ENCODE measurements around the gene GNAT2.

DNA sequence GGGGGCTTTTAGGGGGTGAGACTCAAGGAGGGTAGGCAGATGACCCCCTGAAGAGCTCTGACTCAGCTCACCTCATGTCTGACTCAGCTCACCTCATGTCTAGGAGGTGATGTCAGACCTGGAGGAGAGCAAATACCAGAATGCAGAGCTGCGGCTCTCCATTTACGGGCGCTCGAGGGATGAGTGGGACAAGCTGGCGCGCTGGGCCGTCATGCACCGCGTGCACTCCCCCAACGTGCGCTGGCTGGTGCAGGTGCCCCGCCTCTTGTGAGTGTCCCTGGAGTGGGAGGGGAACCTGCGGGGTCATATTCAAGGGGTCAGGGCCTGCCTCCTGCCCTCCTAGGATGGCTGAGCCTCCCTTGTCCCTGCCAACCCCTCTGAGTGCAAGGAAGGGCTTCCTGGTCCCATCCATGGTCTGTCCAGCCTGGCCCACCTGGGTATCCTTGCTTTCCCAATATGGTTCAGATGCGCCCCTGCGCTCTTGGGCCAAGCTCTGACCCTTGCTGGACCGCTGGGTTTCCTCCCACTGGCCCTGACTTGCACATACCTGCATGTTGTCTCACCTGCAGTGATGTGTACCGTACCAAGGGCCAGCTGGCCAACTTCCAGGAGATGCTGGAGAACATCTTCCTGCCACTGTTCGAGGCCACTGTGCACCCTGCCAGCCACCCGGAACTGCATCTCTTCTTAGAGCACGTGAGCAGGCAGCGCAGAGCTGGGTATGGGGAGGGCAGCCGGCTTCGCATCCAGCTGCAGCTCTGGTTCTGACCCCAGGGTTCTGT is 9.3 kb upstream of the GNAT2 start:
- TF ChIP-seq EZH2 (IDR thresholded peaks at IDR 0.05; ENCODE audit: borderline replicate concordance, control insufficient read depth, low read depth, low read length) (no peak), BMI1 (IDR thresholded peaks at IDR 0.05; ENCODE audit: borderline replicate concordance) (no peak)

All from GM12878 (cell line).